ENCODE data around the gene PTH2.

GRCh38 chr19:49425178-49425577 is 1.9 kb upstream of the PTH2 start, which contains the start of gene GFY:
- TF ChIP-seq ZNF8 (CRISPR knock-in tag; IDR thresholded peaks at IDR 0.05) (no peak), RARB (CRISPR knock-in tag; IDR thresholded peaks at IDR 0.05) (no peak), ISL1 (CRISPR knock-in tag; IDR thresholded peaks at IDR 0.05) (no peak), TSHZ2 (CRISPR knock-in tag; IDR thresholded peaks at IDR 0.05) (no peak), BACH2 (CRISPR knock-in tag; IDR thresholded peaks at IDR 0.05; ENCODE audit: borderline replicate concordance) (no peak), ARNTL (CRISPR knock-in tag; IDR thresholded peaks at IDR 0.05; ENCODE audit: borderline replicate concordance, low read depth) (no peak), CREB5 (CRISPR knock-in tag; IDR thresholded peaks at IDR 0.05; ENCODE audit: low read depth) (no peak), ZFP30 (CRISPR knock-in tag; IDR thresholded peaks at IDR 0.05) (no peak), ZFP3 (CRISPR knock-in tag; IDR thresholded peaks at IDR 0.05) (no peak), OSR1 (CRISPR knock-in tag; IDR thresholded peaks at IDR 0.05) (no peak)
- TF ChIP-seq, protein P1, sequence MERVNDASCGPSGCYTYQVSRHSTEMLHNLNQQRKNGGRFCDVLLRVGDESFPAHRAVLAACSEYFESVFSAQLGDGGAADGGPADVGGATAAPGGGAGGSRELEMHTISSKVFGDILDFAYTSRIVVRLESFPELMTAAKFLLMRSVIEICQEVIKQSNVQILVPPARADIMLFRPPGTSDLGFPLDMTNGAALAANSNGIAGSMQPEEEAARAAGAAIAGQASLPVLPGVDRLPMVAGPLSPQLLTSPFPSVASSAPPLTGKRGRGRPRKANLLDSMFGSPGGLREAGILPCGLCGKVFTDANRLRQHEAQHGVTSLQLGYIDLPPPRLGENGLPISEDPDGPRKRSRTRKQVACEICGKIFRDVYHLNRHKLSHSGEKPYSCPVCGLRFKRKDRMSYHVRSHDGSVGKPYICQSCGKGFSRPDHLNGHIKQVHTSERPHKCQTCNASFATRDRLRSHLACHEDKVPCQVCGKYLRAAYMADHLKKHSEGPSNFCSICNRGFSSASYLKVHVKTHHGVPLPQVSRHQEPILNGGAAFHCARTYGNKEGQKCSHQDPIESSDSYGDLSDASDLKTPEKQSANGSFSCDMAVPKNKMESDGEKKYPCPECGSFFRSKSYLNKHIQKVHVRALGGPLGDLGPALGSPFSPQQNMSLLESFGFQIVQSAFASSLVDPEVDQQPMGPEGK (CRISPR knock-in tag; IDR thresholded peaks at IDR 0.05; ENCODE audit: borderline replicate concordance): no peak
- TF ChIP-seq, protein P2, sequence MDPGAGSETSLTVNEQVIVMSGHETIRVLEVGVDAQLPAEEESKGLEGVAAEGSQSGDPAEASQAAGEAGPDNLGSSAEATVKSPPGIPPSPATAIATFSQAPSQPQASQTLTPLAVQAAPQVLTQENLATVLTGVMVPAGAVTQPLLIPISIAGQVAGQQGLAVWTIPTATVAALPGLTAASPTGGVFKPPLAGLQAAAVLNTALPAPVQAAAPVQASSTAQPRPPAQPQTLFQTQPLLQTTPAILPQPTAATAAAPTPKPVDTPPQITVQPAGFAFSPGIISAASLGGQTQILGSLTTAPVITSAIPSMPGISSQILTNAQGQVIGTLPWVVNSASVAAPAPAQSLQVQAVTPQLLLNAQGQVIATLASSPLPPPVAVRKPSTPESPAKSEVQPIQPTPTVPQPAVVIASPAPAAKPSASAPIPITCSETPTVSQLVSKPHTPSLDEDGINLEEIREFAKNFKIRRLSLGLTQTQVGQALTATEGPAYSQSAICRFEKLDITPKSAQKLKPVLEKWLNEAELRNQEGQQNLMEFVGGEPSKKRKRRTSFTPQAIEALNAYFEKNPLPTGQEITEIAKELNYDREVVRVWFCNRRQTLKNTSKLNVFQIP (CRISPR knock-in tag; IDR thresholded peaks at IDR 0.05; ENCODE audit: borderline replicate concordance, low read depth): no peak
